Spleen (tissue), 7 donors: ENCODE measurements around the gene RAB22A.

Experiments used
- POLR2A ChIP-seq, 3 donors: fragments of 450-650 bp; IDR thresholded peaks; one replicate each; pipeline ENCODE4 v1.5.1; 2017; ENCODE audit warnings: antibody characterized with exemption in 3 of 3, mild to moderate bottlenecking in 1 of 3
- POLR2AphosphoS5 ChIP-seq, 3 donors: sonication (generic); formaldehyde crosslinking; IDR thresholded peaks; one replicate each; pipeline ENCODE4 v1.5.1; 2017; ENCODE audit warnings: antibody characterized with exemption in 3 of 3
- TF ChIP-seq, protein P1 (sequence below), 11 experiments: fragments of 200-600 bp in 7 of 11; fragments of 450-650 bp in 4 of 11; sonication (generic) in 4 of 11; IDR thresholded peaks in 8 of 11; conservative IDR thresholded peaks in 3 of 11; 1 replicate in 7 of 11; 2 replicates in 4 of 11; pipeline versions ENCODE4 v1.4.0 to v1.8.0; 2016 to 2021; ENCODE audit warnings: antibody characterized with exemption in 11 of 11, inconsistent platforms in 4 of 11, mild to moderate bottlenecking in 1 of 11
- donor health status: DM: no; HTN: no; CAD: no; lungs with moderate emphysema.
- donor health status: DM: no; HTN: no; CAD: no.
- donor health status: DM: no; HTN: no; CAD: no.

GRCh38 chr20:58305061-58305460, 4.5 kb upstream of the RAB22A start:
- TF ChIP-seq, protein P1, sequence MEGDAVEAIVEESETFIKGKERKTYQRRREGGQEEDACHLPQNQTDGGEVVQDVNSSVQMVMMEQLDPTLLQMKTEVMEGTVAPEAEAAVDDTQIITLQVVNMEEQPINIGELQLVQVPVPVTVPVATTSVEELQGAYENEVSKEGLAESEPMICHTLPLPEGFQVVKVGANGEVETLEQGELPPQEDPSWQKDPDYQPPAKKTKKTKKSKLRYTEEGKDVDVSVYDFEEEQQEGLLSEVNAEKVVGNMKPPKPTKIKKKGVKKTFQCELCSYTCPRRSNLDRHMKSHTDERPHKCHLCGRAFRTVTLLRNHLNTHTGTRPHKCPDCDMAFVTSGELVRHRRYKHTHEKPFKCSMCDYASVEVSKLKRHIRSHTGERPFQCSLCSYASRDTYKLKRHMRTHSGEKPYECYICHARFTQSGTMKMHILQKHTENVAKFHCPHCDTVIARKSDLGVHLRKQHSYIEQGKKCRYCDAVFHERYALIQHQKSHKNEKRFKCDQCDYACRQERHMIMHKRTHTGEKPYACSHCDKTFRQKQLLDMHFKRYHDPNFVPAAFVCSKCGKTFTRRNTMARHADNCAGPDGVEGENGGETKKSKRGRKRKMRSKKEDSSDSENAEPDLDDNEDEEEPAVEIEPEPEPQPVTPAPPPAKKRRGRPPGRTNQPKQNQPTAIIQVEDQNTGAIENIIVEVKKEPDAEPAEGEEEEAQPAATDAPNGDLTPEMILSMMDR (IDR thresholded peaks at IDR 0.05 in 8 of 11, conservative IDR thresholded peaks at IDR 0.05 in 3 of 11): no peak
- TF ChIP-seq POLR2A (IDR thresholded peaks at IDR 0.05) (no peak), POLR2AphosphoS5 (IDR thresholded peaks at IDR 0.05) (no peak)
